CD1c-positive myeloid dendritic cell (primary cell): Measurements from ENCODE around the gene HOXC13.

Source experiments
- DNase-seq: peaks from one replicate; pipeline ENCODE4 v3.0.0-alpha.2; 2016; ENCODE audit errors: extremely low spot score

The HOXC13 gene

GRCh38 chr12:53982648-53983567, 44.3 kb downstream of the HOXC13 start:
- no peak for DNase-seq

GRCh38 chr12:53983568-53983949, 44.9 kb downstream of the HOXC13 start:
- no peak for DNase-seq

- no peak for DNase-seq
Observed at GRCh38 chr12:53983950-53984572, 45.4 kb downstream of the HOXC13 start.

GRCh38 chr12:53984901-53985691, 46.5 kb downstream of the HOXC13 start, which contains the start of gene HOXC10:
Gene HOXC10 (plus strand): TSS chr12:53985146. CDS start chr12:53985260, 114 bp downstream.
- peak; percentile 78 for DNase-seq

GRCh38 chr12:53985692-53985993, 47.0 kb downstream of the HOXC13 start:
- no peak for DNase-seq

- DNase-seq: no peak
Observed at GRCh38 chr12:53985994-53986685, 47.5 kb downstream of the HOXC13 start.

GRCh38 chr12:53986686-53987483, 48.3 kb downstream of the HOXC13 start:
- DNase-seq: no peak

GRCh38 chr12:53987787-53988230, 49.2 kb downstream of the HOXC13 start:
- DNase-seq: no peak

GRCh38 chr12:53988541-53989226, 50.1 kb downstream of the HOXC13 start:
- DNase-seq: no peak

GRCh38 chr12:53989227-53990113, 50.8 kb downstream of the HOXC13 start:
- peak; percentile 38 for DNase-seq

GRCh38 chr12:53990311-53991076, 51.9 kb downstream of the HOXC13 start:
- no peak for DNase-seq

- no peak for DNase-seq
Observed at GRCh38 chr12:53991077-53991460, 52.4 kb downstream of the HOXC13 start.

GRCh38 chr12:53992377-53992889, 53.8 kb downstream of the HOXC13 start:
- no peak for DNase-seq

GRCh38 chr12:53993162-53994008, 54.8 kb downstream of the HOXC13 start:
- no peak for DNase-seq

- no peak for DNase-seq
Observed at GRCh38 chr12:53994009-53994263, 55.3 kb downstream of the HOXC13 start.

- no peak for DNase-seq
Observed at GRCh38 chr12:53994264-53995001, 55.8 kb downstream of the HOXC13 start.

GRCh38 chr12:53995002-53995377, 56.4 kb downstream of the HOXC13 start:
- DNase-seq: peak; percentile 31
